PC-9 (cell line): ENCODE results near the gene ZACN. TPM values are rescaled to one million over a fixed set of nuclear protein-coding genes. Genes with fewer than 3 reads are reported as not detected.

Experiments
- BruUV-seq: library from RNA; stranded (reverse); fragments of 400-500 nt; replicated peaks from 2 replicates; lab custom pipeline; 2021; lab: Mats Ljungman, UMichigan
- CTCF ChIA-PET: fragments of 300-600 bp; sonication (Branson Sonifier 250); formaldehyde crosslinking; loops from one replicate; lab custom pipeline; 2022; ENCODE audit warnings: antibody characterized with exemption; lab: Charles Lee
- POLR2A ChIA-PET: fragments of 300-600 bp; sonication (Branson Sonifier 250); formaldehyde crosslinking; loops from one replicate; lab custom pipeline; 2022; ENCODE audit warnings: antibody characterized with exemption; ENCODE audit not compliant: unreplicated experiment; lab: Charles Lee
- DNase-seq, 2 experiments: peaks; one replicate each; pipeline versions ENCODE4 v3.0.0 to v3.0.0-alpha.2; 2015 to 2022; ENCODE audit warnings: mixed read lengths in 1 of 2
- H2AFZ ChIP-seq: fragments of 200-600 bp; sonication (generic); 2 replicates; pipeline ENCODE4 v1.8.1; 2017; ENCODE audit warnings: antibody characterized with exemption
- H3F3A ChIP-seq: fragments of 200-600 bp; sonication (generic); 2 replicates; pipeline ENCODE4 v1.8.1; 2017; ENCODE audit warnings: antibody characterized with exemption, mild to moderate bottlenecking, low read depth; ENCODE audit not compliant: insufficient read depth
- H3K27ac ChIP-seq: fragments of 200-600 bp; sonication (generic); 2 replicates; pipeline ENCODE4 v1.6.1; 2016; ENCODE audit warnings: mixed run types
- H3K27me3 ChIP-seq: fragments of 200-600 bp; sonication (generic); 2 replicates; pipeline ENCODE4 v1.6.1; 2016; ENCODE audit warnings: low read depth, mixed run types; ENCODE audit not compliant: insufficient read depth
- H3K36me3 ChIP-seq: fragments of 200-600 bp; sonication (generic); 2 replicates; pipeline ENCODE4 v1.6.1; 2016; ENCODE audit warnings: low read depth, mixed run types
- H3K4me1 ChIP-seq: fragments of 200-600 bp; sonication (generic); replicated peaks from 2 replicates; pipeline ENCODE4 v1.6.1; 2016; ENCODE audit warnings: mixed run types; ENCODE audit not compliant: insufficient read depth
- H3K4me2 ChIP-seq: fragments of 200-600 bp; sonication (generic); 2 replicates; pipeline ENCODE4 v1.6.1; 2017; ENCODE audit warnings: mixed run types
- H3K4me3 ChIP-seq: fragments of 200-600 bp; sonication (generic); 2 replicates; pipeline ENCODE4 v1.6.1; 2016; ENCODE audit warnings: mixed run types
- H3K79me2 ChIP-seq: fragments of 200-600 bp; sonication (generic); 2 replicates; pipeline ENCODE4 v1.6.1; 2017; ENCODE audit warnings: low read depth, mixed run types
- H3K9me2 ChIP-seq: fragments of 200-600 bp; sonication (generic); 2 replicates; pipeline ENCODE4 v1.8.1; 2017; ENCODE audit warnings: mild to moderate bottlenecking; ENCODE audit not compliant: insufficient read depth
- H3K9me3 ChIP-seq: fragments of 200-600 bp; sonication (generic); 2 replicates; pipeline ENCODE4 v1.8.1; 2016; ENCODE audit warnings: low read depth; ENCODE audit not compliant: insufficient read depth
- H4K20me1 ChIP-seq: fragments of 200-600 bp; sonication (generic); 2 replicates; pipeline ENCODE4 v1.8.1; 2017; ENCODE audit not compliant: insufficient read depth
- CTCF ChIP-seq: fragments of 200-600 bp; sonication (generic); conservative IDR thresholded peaks from 2 replicates; pipeline ENCODE4 v1.6.1; 2017; ENCODE audit warnings: mixed run types, antibody characterized with exemption, mild to moderate bottlenecking, moderate library complexity
- EZH2 ChIP-seq: fragments of 200-600 bp; sonication (generic); IDR thresholded peaks from 2 replicates; pipeline ENCODE4 v1.8.0; 2017; ENCODE audit warnings: antibody characterized with exemption, low read depth
- intact Hi-C: fragments of 100-400 bp; cut with micrococcal nuclease; formaldehyde crosslinking; loops from one replicate; pipeline ENCODE4 v1.10.0; 2022; ENCODE audit not compliant: unreplicated experiment
- total RNA-seq: library from RNA; stranded (reverse); gene quantifications from 2 replicates; pipeline ENCODE4 v1.2.3, GENCODE V29; 2021

Gene ZACN
- total RNA-seq, 1 experiment from 2014 or later, result not detected

DNA sequence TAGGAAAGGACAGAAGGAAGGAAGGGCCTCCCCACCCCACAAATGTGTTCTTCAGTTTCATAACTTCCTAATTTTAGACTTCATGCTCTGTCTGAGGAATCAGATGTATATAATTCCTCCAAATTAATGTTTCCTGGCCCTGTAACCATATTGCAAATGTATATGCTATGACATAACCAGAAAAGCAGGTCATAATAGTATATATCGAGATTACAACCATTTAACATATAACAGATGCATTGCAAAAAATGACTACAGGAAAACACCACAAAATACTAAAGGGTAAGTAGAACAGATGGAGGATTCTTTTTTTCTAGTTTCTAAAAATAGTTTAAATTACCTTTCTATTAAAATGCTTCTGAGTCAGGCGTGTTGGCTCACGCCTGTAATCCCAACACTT is 27.7 kb downstream of the ZACN start:
- no peaks in the 10 kb centered on the region for H4K20me1 ChIP-seq
- DNase-seq, result no peak
- no peaks in the 10 kb centered on the region for H3K36me3 ChIP-seq
- no peak overlapping the region for H3K27ac ChIP-seq
- no peak overlapping the region for H3K4me3 ChIP-seq
- no peak overlapping the region for H2AFZ ChIP-seq
- H3K27me3 ChIP-seq, result no peaks in the 10 kb centered on the region
- H3K9me2 ChIP-seq, result no peaks in the 10 kb centered on the region
- BruUV-seq, result no TSS peak
- peaks cover 6% of the 10 kb centered on the region; the same call in 1 of the 2 replicates for H3F3A ChIP-seq
- H3K9me3 ChIP-seq, result no peaks in the 10 kb centered on the region
- no peak for TF ChIP-seq CTCF
- no peak for TF ChIP-seq EZH2
- peaks cover 7% of the 10 kb centered on the region for H3K4me1 ChIP-seq
- H3K4me2 ChIP-seq, result no peak overlapping the region
- POLR2A ChIA-PET, result interaction anchor here (0.7 kb wide), 1 partner anchor 145 kb away, joined by 5 read pairs; no protein-coding TSS in a partner anchor
- peaks cover 13% of the 10 kb centered on the region for H3K79me2 ChIP-seq
- CTCF ChIA-PET, result interaction anchor here (1.5 kb wide), 1 partner anchor 92 kb away, joined by 3 read pairs; no protein-coding TSS in a partner anchor
- intact Hi-C loops, result loop anchor here (10.0 kb wide), 1 partner anchor 202 kb away; the partner anchor contains the start of gene MRPL38

DNA sequence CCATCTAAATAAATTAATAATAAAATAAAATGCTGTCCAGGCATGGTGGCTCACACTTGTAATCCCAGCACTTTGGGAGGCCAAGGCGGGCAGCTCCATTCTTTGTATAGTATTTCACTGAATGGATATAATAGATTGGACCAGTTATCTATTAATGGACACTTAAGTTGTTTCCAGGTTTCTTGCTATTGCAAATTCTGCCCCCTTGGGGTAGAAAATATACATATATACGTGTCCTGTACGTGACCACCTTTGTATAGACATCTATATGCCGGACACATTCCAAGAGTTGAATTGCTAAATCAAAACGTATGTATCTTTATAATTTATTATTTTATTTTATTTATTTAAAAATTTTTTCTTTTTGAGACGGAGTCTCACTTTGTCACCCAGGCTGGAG is 28.5 kb downstream of the ZACN start:
- DNase-seq, result no peak
- H3K27ac ChIP-seq, result no peak overlapping the region

DNA sequence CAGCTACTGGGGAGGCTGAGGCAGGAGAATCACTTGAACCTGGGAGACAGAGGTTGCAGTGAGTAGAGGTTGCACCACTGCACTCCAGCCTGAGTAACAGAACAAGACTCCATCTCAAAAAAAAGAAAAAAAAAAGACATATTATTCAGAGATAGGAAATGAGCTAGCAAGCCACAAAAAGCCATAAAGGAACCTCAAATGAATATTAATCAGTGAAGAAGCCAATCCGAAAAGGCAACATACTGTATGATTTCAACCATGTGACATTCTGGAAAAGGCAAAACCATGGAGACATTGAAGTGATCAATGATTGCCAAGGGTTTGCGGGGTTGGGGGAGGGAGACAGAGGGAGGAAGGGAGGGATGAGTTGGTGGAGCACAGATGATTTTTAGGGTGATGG is 33.0 kb downstream of the ZACN start:
- Histone ChIP-seq H3K36me3 (no peaks in the 10 kb centered on the region), H3K4me1 (no peaks in the 10 kb centered on the region), H3F3A (no peaks in the 10 kb centered on the region), H4K20me1 (no peaks in the 10 kb centered on the region), H3K27me3 (no peaks in the 10 kb centered on the region), H2AFZ (no peak overlapping the region), H3K9me2 (no peaks in the 10 kb centered on the region), H3K4me2 (no peak overlapping the region), H3K79me2 (no peaks in the 10 kb centered on the region), H3K9me3 (no peaks in the 10 kb centered on the region), H3K27ac (no peak overlapping the region), H3K4me3 (no peak overlapping the region)
- intact Hi-C loops, result no loop called here
- no TSS peak for BruUV-seq
- ChIA-PET POLR2A (interaction anchor here (0.6 kb wide), 1 partner anchor 229 kb away, joined by 3 read pairs; no protein-coding TSS in a partner anchor), CTCF (no interaction called here)
- TF ChIP-seq CTCF (no peak), EZH2 (no peak)
- DNase-seq, result no peak

More for the DNA sequence above, 28.5 kb downstream of the ZACN start:
- H3K4me2 ChIP-seq, result no peak overlapping the region
- ChIA-PET CTCF (no interaction called here), POLR2A (interaction anchor here (0.6 kb wide), 1 partner anchor 161 kb away, joined by 3 read pairs; no protein-coding TSS in a partner anchor)
- no peaks in the 10 kb centered on the region for H3K27me3 ChIP-seq
- no TSS peak for BruUV-seq
- H3K4me1 ChIP-seq, result peaks cover 4% of the 10 kb centered on the region
- no peaks in the 10 kb centered on the region for H3K9me3 ChIP-seq
- H3K4me3 ChIP-seq, result no peak overlapping the region
- peaks cover 6% of the 10 kb centered on the region; the same call in 1 of the 2 replicates for H3F3A ChIP-seq
- no peaks in the 10 kb centered on the region for H4K20me1 ChIP-seq
- no peaks in the 10 kb centered on the region for H3K9me2 ChIP-seq
- no peaks in the 10 kb centered on the region for H3K36me3 ChIP-seq
- peak; percentile 32; the same call in 1 of the 2 replicates for TF ChIP-seq CTCF
- no peak for TF ChIP-seq EZH2
- intact Hi-C loops, result loop anchor here (10.0 kb wide), 1 partner anchor 203 kb away; the partner anchor contains the start of gene MRPL38
- H2AFZ ChIP-seq, result no peak overlapping the region
- peaks cover 8% of the 10 kb centered on the region for H3K79me2 ChIP-seq
